ENCODE data around the gene SPTBN1. TPM values are rescaled to one million over a fixed set of nuclear protein-coding genes. Genes with fewer than 3 reads are reported as not detected.

The SPTBN1 gene
- total and polyA plus RNA-seq, 2 of the 4 experiments (the other 2 are of a cell fraction): 49.1 to 241 TPM

GRCh38 chr2:54642677-54643430 lies 186.7 kb downstream of the SPTBN1 start:
- no peak overlapping the region for H2BK120ac ChIP-seq (ENCODE audit: low read depth, low read length)
- no peak for TF ChIP-seq NFE2L2 (IDR thresholded peaks at IDR 0.05; ENCODE audit: low read depth, low read length)
- no peak for TF ChIP-seq MAFK (IDR thresholded peaks at IDR 0.05; ENCODE audit: low read depth, low read length)
- no peak overlapping the region for H4K8ac ChIP-seq (ENCODE audit: low read depth in 2 of 2, low read length in 2 of 2)
- no peak overlapping the region for H2BK20ac ChIP-seq (ENCODE audit: low read depth, low read length)
- no peak overlapping the region for H3K27ac ChIP-seq (ENCODE audit: insufficient read depth, low read length)
- H3K9me1 ChIP-seq (ENCODE audit: insufficient read depth, low read length): peaks cover 15% of the 10 kb centered on the region; the same call in 1 of the 2 replicates
- H3K14ac ChIP-seq (replicated peaks; ENCODE audit: low read depth, low read length): no peak overlapping the region
- ATAC-seq (ENCODE audit: low read depth): no peak
- peaks cover 46% of the 10 kb centered on the region for H3K36me3 ChIP-seq (ENCODE audit: control insufficient read depth, insufficient read depth, low read length)
- ChIA-PET POLR2A (ENCODE audit: unreplicated experiment) (no interaction called here), CTCF (interaction anchor here (1.4 kb wide), 1 partner anchor 23 kb away, joined by 3 read pairs; no protein-coding TSS in a partner anchor)
- H3K79me1 ChIP-seq (ENCODE audit: low read depth in 1 of 2, low read length in 2 of 2): peaks cover 19 to 26% of the 10 kb centered on the region in 2 experiments
- WGBS, 2 experiments (ENCODE audit: extremely low coverage in 2 of 2, insufficient read length in 1 of 2): 100% methylated on average over 1 of the region's 11 CpGs; no CpG with 5 or more reads in 1 of the 2 experiments
- no peak overlapping the region for H4K5ac ChIP-seq (ENCODE audit: low read depth, low read length)
- H3K56ac ChIP-seq (ENCODE audit: extremely low read depth, insufficient read depth, low read length): no peak overlapping the region
- intact Hi-C loops (cut with micrococcal nuclease) (no loop called here), dilution Hi-C loops (cut with HindIII; ENCODE audit: low sequenced_read_pairs, unreplicated experiment) (no loop called here), in situ Hi-C loops (cut with MboI; ENCODE audit: low sequenced_read_pairs) (no loop called here)
- no peak overlapping the region for H3K4me2 ChIP-seq (ENCODE audit: low read depth, low read length)
- no peak overlapping the region; the same call in 1 of the 2 replicates for H2AK5ac ChIP-seq (ENCODE audit: low read depth, low read length)
- H3K4me3 ChIP-seq (ENCODE audit: insufficient read depth, low read depth, low read length): no peak overlapping the region
- no peak overlapping the region for H3K4ac ChIP-seq (ENCODE audit: low read depth, low read length)
- H2BK15ac ChIP-seq (ENCODE audit: low read depth, low read length): no peak overlapping the region
- no peak overlapping the region for H3K18ac ChIP-seq (ENCODE audit: low read depth, low read length)
- no peak overlapping the region for H2BK5ac ChIP-seq (ENCODE audit: low read depth, low read length, poor library complexity, severe bottlenecking)
- BruUV-seq (replicated peaks): no TSS peak
- H2AFZ ChIP-seq (replicated peaks; ENCODE audit: low read length, poor library complexity): no peak overlapping the region
- H3K9me3 ChIP-seq (ENCODE audit: control insufficient read depth, insufficient read depth, low read length): no peaks in the 10 kb centered on the region
- H2AK9ac ChIP-seq (replicated peaks; ENCODE audit: low read depth, low read length, poor library complexity): no peak overlapping the region
- DNase-seq: no peak
- no peaks in the 10 kb centered on the region for H3K27me3 ChIP-seq (ENCODE audit: control insufficient read depth, insufficient read depth, low read length)
- peaks cover 4% of the 10 kb centered on the region for H3K4me1 ChIP-seq (ENCODE audit: control insufficient read depth, insufficient read depth, low read length)
- no peak overlapping the region for H4K91ac ChIP-seq (ENCODE audit: insufficient read depth, low read depth, low read length)
- no peak overlapping the region for H3K23ac ChIP-seq (ENCODE audit: low read depth, low read length)
- no peaks in the 10 kb centered on the region for H4K20me1 ChIP-seq (ENCODE audit: insufficient read depth, low read length)
- no peak overlapping the region for H3K9ac ChIP-seq (ENCODE audit: low read depth, low read length)

All from IMR-90 (cell line).